GM21390 (cell line): ENCODE measurements around the gene ADAM15.

Experiments used
- ATAC-seq: cut with Tn5 transposase; IDR thresholded peaks from one replicate; pipeline ENCODE4 v1.9.1; 2021; ENCODE audit not compliant: unreplicated experiment

Gene ADAM15

DNA sequence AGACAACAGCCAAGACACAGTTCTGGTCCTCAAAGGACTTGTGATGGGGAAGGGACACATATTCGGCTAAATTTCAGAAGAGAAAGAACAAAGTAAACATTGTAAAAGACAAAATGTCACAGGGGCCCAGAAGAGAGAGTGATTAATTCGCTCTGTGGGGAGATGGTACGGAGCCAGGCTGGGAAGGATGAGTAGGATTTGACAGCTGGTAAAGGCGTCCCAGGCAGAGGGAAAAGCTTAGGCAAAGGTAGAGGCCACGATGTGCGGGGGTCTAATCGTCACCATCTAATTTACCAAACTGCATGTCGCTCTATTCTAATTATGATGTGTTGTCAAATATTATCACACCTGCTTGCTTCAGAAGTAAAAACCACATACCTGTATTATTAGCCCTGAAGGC, 59.3 kb downstream of the ADAM15 start:
- no peak for ATAC-seq

- ATAC-seq: no peak
These were observed 59.7 kb downstream of the ADAM15 start for GRCh38 chr1:155110826-155111225.
